OCI-LY3 (cell line): ENCODE measurements around the gene CROCC.
"Not testable (repeated sequence)": the region's sequence is repeated elsewhere in the genome, so short reads cannot be mapped to it uniquely, and the experiment has no call there.

Experiments
- H2AFZ ChIP-seq: fragments of 200-600, 300-600 bp; shearing (Covaris generic); 2 replicates; pipeline ENCODE4 v1.6.0; 2014; ENCODE audit warnings: antibody characterized with exemption, low read depth, low read length
- H3K27ac ChIP-seq: fragments of 200-600, 300-600 bp; sonication (generic); 2 replicates; pipeline ENCODE4 v1.5.1; 2014; ENCODE audit warnings: mild to moderate bottlenecking, low read length, moderate library complexity, mixed read lengths
- H3K27me3 ChIP-seq: fragments of 200-600, 300-600 bp; sonication (generic); 2 replicates; pipeline ENCODE4 v1.6.1; 2014; ENCODE audit warnings: low read depth, low read length, mixed read lengths
- H3K36me3 ChIP-seq: fragments of 200-600, 300-600 bp; sonication (generic); replicated peaks from 2 replicates; pipeline ENCODE3; 2014; ENCODE audit warnings: low read depth, low read length, mixed read lengths
- H3K4me1 ChIP-seq: fragments of 300-600, 200-600 bp; sonication (generic); 2 replicates; pipeline ENCODE4 v1.6.1; 2014; ENCODE audit warnings: low read length, mixed read lengths
- H3K4me2 ChIP-seq: fragments of 200-600, 300-600 bp; sonication (generic); 2 replicates; pipeline ENCODE4 v1.6.1; 2014; ENCODE audit warnings: low read length, mixed read lengths
- H3K4me3 ChIP-seq: fragments of 300-600, 200-600 bp; sonication (generic); 2 replicates; pipeline ENCODE4 v1.5.1; 2014; ENCODE audit warnings: antibody characterized with exemption, mild to moderate bottlenecking, low read length, moderate library complexity
- H3K79me2 ChIP-seq: fragments of 300-600, 200-600 bp; shearing (Covaris generic); 2 replicates; pipeline ENCODE4 v1.6.1; 2014; ENCODE audit warnings: mild to moderate bottlenecking, low read length, mixed read lengths
- H3K9ac ChIP-seq: fragments of 300-600, 200-600 bp; shearing (Covaris generic); 2 replicates; pipeline ENCODE4 v1.6.0; 2014; ENCODE audit warnings: mild to moderate bottlenecking, low read length, moderate library complexity
- H3K9me3 ChIP-seq: fragments of 200-600, 300-600 bp; shearing (Covaris generic); 2 replicates; pipeline ENCODE4 v1.6.1; 2014; ENCODE audit warnings: low read length, mixed read lengths; ENCODE audit not compliant: insufficient read depth
- H4K20me1 ChIP-seq: fragments of 200-600, 300-600 bp; sonication (generic); 2 replicates; pipeline ENCODE4 v1.6.1; 2016; ENCODE audit warnings: low read length, mixed read lengths; ENCODE audit not compliant: insufficient read depth
- CTCF ChIP-seq: fragments of 200-600, 300-600 bp; sonication (generic); IDR thresholded peaks from 2 replicates; pipeline ENCODE4 v1.5.1; 2014; ENCODE audit warnings: antibody characterized with exemption, low read length, low read depth
- EZH2phosphoT487 ChIP-seq: fragments of 200-600 bp; shearing (Covaris generic); IDR thresholded peaks from 2 replicates; pipeline ENCODE4 v1.6.1; 2018; ENCODE audit warnings: antibody characterized with exemption, mixed run types, low read depth

The CROCC gene

DNA sequence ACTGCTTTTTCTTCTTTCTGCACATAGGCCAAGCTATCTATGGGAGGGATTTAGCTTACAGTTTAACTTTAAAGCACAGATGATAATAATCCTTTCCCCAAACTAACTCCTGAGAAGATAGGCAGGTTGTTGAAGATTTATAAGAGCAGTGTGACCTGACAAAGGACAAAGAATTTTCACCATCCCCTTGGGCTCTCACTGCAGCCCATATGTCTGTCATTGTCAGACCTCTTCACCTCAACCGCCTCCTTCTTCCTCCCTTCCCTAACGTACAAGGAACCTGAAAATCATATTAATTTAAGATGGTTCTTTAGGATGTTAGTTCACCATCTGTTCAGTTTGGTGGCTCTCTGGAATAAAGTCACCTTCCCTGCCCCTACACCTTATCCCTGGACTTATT lies 21.0 kb upstream of the CROCC start:
- H3K9ac ChIP-seq: no peak overlapping the region
- H3K36me3 ChIP-seq: no peaks in the 10 kb centered on the region
- no peaks in the 10 kb centered on the region for H3K9me3 ChIP-seq
- H3K27me3 ChIP-seq: no peaks in the 10 kb centered on the region
- H3K27ac ChIP-seq: no peak overlapping the region
- TF ChIP-seq EZH2phosphoT487 (no peak), CTCF (no peak)
- H3K4me1 ChIP-seq: peaks cover 25% of the 10 kb centered on the region
- no peaks in the 10 kb centered on the region for H4K20me1 ChIP-seq
- no peak overlapping the region for H3K4me2 ChIP-seq
- H3K79me2 ChIP-seq: no peaks in the 10 kb centered on the region
- H3K4me3 ChIP-seq: no peak overlapping the region
- H2AFZ ChIP-seq: no peak overlapping the region

GRCh38 chr1:16901371-16901770 lies 20.4 kb upstream of the CROCC start:
- H3K27ac ChIP-seq, H3K9me3 ChIP-seq, H3K4me3 ChIP-seq, H3K27me3 ChIP-seq, H3K36me3 ChIP-seq, H2AFZ ChIP-seq, H4K20me1 ChIP-seq, H3K9ac ChIP-seq, H3K4me2 ChIP-seq, H3K79me2 ChIP-seq: not testable (repeated sequence)
- peaks cover 32% of the 10 kb centered on the region for H3K4me1 ChIP-seq

- no peak overlapping the region; the same call in 1 of the 2 replicates for H3K9ac ChIP-seq
- no peaks in the 10 kb centered on the region for H4K20me1 ChIP-seq
- peak overlapping the region; percentile 99 for H3K4me2 ChIP-seq
- H3K36me3 ChIP-seq: no peaks in the 10 kb centered on the region
- TF ChIP-seq CTCF (no peak), EZH2phosphoT487 (no peak)
- no peaks in the 10 kb centered on the region for H3K9me3 ChIP-seq
- H3K4me1 ChIP-seq: peaks cover 27% of the 10 kb centered on the region
- no peaks in the 10 kb centered on the region for H3K27me3 ChIP-seq
- no peak overlapping the region for H2AFZ ChIP-seq
- H3K4me3 ChIP-seq: peak overlapping the region; percentile 79; the same call in 1 of the 2 replicates
- H3K27ac ChIP-seq: no peak overlapping the region
- no peaks in the 10 kb centered on the region for H3K79me2 ChIP-seq
Observed at GRCh38 chr1:16903054-16903453, 18.7 kb upstream of the CROCC start.

DNA sequence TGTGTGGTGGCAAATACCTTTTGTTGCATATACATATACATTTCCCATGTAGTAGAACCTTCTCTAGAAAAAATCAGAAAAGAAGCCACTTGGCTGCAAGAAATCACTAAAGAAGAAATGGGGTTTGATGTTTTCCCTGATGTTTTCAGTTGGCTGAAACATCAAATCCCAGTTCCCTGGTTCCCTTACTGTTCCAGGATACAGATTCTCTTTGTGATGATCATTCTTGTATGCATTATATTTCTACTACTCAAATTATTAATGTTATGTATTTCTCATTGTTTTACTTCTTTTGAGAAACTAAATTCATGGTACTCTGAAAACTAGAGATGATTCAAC lies 18.3 kb upstream of the CROCC start:
- H3K9me3 ChIP-seq: no peaks in the 10 kb centered on the region
- H3K36me3 ChIP-seq: no peaks in the 10 kb centered on the region
- no peaks in the 10 kb centered on the region for H3K79me2 ChIP-seq
- peak overlapping the region; percentile 79 for H3K4me3 ChIP-seq
- no peaks in the 10 kb centered on the region for H4K20me1 ChIP-seq
- peaks cover 27% of the 10 kb centered on the region for H3K4me1 ChIP-seq
- H3K4me2 ChIP-seq: peak overlapping the region; percentile 99
- H3K27ac ChIP-seq: peak overlapping the region; percentile 41; the same call in 1 of the 2 replicates
- H2AFZ ChIP-seq: no peak overlapping the region
- TF ChIP-seq CTCF (no peak), EZH2phosphoT487 (no peak)
- no peaks in the 10 kb centered on the region for H3K27me3 ChIP-seq
- H3K9ac ChIP-seq: peak overlapping the region; percentile 76
